Right lobe of liver (tissue), 4 donors: Measurements from ENCODE around the gene HECTD4.

Experiments
- CTCF ChIP-seq, 4 donors: fragments of 200-600 bp in 3 of 4; fragments of 450-650 bp in 1 of 4; IDR thresholded peaks; one replicate each; pipeline versions ENCODE4 v1.5.1 to v1.8.0; 2016 to 2022; ENCODE audit warnings: antibody characterized with exemption in 4 of 4, mild to moderate bottlenecking in 2 of 4
- POLR2A ChIP-seq: fragments of 450-650 bp; IDR thresholded peaks from one replicate; pipeline ENCODE4 v1.6.1; 2017; ENCODE audit warnings: antibody characterized with exemption, mild to moderate bottlenecking
- donor health status: DM: no; HTN: no; CAD: no.
- donor health status: DM: no; HTN: no; CAD: no.
- donor health status: DM: no; HTN: yes; CAD: no.

GRCh38 chr12:112166051-112167015 lies 215.9 kb downstream of the HECTD4 start:
- TF ChIP-seq CTCF (IDR thresholded peaks at IDR 0.05) (no peak), POLR2A (no peak)
